Activated T-cell treated with anti-CD3 and anti-CD28 coated beads, Interleukin-2, amount 50 U/mL, for 48 hours (primary cell): ENCODE data around the gene UQCRC2.
"Not testable (repeated sequence)": the region's sequence is repeated elsewhere in the genome, so short reads cannot be mapped to it uniquely, and the experiment has no call there.

Experiments
- DNase-seq, 2 experiments: peaks; one replicate each; pipeline ENCODE4 v3.0.0-alpha.2; 2020

Gene UQCRC2

DNA sequence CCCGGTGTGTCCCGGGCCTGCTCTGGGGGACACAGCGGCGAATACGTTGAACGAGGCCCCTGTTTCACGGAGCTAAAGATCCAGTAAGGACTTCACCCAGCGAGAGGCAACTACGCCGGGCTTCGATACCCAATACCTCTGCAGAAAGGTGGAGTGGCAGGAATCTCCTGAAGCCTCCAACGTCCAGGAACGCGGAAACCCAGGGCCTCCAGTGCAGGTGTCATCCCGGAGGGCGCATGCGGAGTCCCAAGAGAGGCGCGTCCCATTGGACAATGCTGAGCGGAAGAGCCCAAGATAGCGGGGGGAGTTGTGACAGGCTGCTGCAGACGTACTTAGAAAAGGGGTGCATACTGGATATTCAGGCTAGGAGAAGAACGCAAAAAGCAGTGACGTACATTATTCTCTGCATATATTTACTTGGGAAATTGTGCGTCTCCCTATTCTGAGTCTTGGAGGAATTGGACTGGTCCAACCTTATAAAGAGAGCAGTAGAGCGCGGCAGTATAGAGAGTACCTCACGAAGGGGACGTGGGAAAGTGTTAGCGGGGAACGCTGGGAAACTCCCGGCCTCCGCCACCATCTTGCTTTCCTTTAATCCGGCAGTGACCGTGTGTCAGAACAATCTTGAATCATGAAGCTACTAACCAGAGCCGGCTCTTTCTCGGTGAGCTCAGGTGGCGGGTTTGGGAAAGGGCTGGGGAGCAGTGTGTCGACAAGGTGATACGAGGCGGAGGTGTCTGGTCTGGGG, at the start of gene UQCRC2:
TSS of gene UQCRC2 (plus strand) at position 569 of the 748 bp plus-strand sequence. CDS start at position 632, 63 bp downstream.
- DNase-seq = peak; percentile 90

DNA sequence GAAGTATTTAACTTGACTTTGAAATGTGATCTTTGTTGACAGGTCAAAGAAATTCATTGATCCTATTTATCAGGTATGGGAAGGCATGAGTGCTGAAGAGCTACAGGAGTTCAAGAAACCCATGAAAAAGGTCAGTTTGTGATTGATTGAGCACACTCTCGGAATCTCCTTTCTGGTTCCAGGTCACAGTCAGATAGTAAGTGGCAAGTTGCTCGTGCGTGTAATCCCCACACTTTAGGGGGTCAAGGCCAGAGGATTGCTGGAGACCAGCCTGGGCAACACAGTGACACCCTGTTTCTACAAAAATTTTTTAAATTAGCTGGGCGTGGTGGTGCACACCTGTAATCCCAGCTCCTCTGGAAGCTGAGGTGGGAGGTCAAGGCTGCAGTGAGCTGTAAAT, 20.5 kb upstream of the UQCRC2 start:
- not testable (repeated sequence) for DNase-seq

DNA sequence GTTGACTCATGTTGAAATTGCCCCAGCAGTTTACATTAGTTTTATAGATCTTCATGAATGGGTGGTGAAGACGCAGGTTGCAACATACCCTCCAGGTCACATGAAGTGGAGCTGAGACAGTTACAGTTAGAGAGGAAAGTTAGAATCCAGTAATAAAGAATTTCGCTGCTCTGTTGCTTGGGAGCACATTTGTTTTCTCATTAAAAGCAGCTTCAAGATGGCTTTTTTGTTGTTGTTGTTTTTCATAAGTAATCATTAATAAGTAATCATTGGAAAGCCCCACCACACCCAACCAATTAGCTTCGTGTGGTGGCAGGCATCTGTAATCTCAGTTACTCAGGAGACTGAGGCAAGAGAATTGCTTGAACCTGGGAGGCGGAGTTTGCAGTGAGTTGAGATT, 19.8 kb upstream of the UQCRC2 start:
- DNase-seq = not testable (repeated sequence)

DNA sequence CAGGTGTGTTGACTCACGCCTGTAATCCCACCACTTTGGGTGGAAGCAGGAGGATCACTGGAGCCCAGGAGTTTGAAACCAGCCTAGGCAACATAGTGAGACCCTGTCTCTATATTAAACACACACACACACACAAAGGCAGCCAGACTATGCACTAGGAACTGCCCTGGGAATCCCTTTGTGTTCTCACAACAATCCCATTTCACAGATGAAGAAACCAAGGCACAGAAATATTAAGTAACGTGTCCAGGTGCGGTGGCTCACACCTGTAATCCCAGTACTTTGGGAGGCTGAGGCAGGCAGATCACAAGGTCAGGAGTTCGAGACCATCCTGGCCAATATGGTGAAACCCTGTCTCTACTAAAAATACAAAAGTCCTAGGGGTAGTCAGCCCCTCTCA, 19.4 kb upstream of the UQCRC2 start:
- not testable (repeated sequence) for DNase-seq

DNA sequence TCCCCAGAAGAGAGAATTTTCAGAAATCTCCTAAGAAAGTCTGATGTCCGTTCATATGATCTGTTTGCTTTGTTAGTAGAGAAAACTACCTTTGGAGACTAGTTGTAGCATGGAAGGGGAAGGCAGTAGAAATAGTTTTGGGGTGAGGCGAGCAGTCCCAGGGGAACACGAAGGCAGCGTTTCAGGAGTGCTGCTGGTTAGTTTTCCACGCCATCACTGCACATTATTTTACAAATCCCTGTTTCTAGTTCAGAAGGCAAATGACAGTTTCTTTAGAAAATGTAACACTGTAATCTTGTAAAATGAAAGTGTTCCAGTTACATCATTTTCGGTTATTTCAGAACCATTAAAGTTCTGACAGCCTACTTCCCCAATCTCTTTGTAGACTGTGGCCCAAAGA, 16.9 kb upstream of the UQCRC2 start:
- DNase-seq = not testable (repeated sequence)

DNA sequence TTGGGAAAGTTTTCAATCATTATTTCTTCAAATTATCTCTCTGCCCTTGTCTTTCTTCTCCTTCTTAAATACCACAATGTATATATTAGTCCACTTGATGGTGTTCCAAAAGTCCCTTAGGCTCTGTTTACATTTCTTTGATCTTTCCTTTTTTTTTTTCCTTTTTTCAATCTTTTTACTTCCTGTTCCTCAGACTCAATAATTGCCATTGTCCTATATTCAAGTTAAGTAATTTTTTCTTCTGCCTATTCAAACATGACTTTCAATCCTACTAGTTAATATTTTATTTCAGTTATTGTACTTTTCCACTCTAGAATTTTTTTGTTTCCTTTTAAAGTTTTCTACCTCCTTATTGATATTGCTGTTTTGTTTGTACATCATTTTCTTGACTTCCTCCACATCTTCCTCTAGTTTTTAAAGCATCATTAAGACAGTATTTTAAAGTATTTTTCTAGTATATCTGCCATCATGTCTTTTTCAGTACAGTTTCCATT, 15.8 kb upstream of the UQCRC2 start:
- no peak for DNase-seq

DNA sequence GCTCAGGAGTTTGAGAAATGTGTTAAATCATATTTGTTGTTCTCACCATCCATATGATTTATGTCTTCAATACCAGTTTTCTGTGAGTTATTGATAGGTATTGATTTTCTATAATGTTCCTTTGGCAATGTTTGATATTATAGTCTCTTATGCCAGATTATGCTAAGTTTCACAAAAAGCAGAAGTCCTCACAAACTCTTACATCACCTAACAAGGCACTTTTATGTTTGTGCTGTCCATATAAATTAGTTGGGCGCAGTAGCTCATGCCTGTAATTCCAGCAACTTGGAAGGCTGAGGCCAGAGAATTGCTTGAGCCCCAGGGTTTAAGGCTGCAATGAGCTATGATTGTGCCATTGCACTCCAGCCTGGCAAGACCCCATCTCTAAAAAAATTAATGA, 12.6 kb upstream of the UQCRC2 start:
- no peak for DNase-seq

DNA sequence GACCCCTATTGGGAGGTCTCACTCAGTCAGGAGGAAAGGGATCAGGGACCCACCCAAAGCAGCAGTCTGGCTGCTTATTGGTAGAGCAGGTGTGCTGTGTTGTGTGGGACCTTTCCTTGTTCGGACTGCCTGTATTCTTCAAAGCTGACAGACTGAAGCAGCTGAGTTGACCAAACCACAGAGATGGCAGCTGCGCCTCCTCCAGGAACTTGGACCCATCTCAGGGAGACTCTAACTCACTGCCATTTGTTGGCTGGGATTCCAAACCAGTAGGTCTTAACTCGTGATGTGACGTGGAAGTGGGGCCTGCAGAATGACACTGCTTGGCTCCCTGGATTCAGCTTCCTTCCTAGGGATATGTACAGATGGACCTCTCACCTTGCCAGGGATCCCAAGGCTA, 9.6 kb upstream of the UQCRC2 start:
- no peak for DNase-seq

DNA sequence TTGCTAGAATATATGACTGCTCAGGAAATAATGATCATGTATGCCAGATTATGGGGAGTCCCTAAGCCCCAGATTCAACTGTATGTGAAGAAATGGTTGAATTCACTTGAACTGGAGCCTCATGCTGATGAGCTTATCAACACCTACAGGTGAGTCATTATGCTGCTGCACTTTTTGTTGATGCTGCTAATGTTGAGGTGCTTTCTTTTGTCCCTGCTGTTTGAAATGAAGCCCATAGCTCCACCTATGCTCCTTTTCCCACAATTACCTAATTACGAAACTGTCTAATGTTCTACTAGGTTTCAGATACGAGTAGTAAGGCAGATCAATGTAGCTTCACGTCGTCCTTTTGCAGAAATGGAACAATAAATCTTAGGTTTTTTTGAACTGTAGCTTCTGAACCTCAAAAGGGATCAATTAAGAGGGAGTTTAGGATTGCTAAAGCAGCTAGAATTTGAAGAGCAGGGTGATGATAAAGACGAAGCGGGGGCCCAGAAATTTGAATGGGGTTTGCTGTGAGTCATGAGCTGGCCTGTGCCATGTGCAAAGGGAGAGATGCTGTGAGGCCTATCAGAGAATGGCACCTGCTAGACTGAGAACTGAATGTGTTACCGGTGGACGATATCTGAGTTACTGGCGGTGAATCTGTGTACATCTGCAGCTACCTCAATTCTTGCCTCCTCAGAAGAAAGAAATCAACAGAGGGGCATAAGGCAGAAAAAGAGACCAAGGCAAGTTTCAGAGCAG, 6.1 kb upstream of the UQCRC2 start:
- peak in 1 of 2 experiments; percentile 35 for DNase-seq

DNA sequence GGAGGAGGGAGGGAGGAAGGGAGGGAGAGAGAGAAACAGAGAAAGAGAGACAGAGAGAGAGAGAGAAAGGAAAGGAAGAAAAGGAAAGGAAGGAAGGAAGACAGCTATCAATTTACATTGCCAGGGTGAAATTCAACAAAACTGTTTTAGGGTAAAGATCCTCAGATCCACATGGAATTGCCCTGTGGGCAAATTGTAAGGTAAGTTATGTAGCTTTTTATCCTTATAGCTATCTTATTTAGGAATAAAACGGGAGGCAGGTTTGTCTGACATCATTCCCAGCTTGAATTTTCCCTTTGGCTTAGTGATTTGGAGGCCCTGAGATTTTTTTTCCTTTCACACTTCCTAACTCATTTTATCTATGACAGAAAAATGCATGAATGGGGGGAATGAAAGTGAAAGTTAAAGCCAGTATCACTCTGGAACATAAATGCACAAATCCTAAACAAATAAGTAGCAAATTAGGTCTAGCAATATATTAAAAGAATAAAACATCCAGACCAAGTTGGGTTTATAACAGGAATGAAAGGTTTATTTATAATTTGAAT, 3.4 kb upstream of the UQCRC2 start:
- no peak for DNase-seq

DNA sequence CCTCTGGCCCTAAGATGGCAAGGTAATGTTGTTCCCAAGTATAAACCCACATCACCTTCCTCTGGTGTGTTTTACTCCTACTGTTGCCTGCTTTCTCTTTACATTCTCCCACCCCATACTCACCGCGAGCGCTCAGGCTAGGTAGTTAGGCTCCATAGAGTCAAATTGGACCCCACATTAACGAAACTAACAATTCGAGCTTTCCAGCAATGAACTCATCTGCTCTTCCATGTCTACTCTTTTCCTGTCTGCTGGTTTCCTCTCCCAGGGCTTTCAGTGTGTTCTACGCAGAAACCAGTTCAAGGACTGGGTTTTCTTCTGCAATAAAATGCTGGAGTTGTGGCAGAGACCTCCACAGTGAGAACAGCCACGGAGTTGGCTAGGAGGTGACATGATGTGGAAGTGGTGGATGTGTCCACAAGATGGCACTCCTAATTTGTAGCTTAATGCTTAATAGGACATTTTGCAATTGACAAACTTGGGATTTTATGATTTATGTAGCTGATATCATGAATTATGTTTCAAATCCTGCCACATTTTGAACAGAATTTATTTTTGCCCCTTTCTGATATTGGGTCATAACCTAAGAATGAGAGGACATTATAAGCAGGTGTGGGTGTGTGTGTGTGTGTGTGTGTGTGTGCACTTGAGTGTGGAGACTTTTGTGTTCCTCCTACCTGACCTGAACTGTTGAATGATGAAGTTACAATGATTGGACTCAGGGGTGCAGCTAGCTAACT, 2.2 kb upstream of the UQCRC2 start:
- DNase-seq = no peak

DNA sequence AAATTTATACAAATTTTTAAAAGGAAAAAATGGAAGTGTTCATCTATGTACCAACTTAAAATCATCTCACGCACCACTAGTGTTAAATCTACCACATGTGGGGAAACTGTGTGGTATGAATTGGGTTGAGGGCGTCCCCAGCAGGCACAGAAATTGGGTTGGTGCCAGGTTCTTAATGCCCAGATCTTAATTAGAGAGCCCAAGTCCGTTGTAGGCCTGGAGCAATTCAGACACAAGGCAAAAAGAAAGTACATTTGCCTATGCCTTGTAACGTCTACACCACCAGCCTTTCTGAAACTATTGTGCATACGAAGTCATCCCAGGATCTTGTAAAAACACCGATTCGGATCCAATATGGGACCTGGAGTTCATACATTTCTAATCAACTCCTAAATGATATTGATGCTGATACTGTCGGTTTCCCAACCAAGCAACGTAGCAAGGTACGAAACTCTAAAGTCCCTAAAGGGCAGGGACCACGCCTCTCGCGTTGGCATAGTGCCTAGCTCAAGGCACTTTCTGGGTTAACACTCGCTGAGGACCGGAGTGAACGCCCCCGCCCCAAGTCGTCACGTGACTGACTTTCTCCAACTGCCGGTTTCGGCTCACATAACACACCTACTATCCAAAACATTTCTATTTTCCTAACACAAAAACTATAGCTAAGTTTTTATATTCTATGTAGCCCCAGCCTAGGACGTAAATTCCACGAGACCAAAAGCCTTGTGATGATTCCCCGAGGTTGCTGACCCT, 945 bp upstream of the UQCRC2 start:
- peak; percentile 79 to 82 for DNase-seq

DNA sequence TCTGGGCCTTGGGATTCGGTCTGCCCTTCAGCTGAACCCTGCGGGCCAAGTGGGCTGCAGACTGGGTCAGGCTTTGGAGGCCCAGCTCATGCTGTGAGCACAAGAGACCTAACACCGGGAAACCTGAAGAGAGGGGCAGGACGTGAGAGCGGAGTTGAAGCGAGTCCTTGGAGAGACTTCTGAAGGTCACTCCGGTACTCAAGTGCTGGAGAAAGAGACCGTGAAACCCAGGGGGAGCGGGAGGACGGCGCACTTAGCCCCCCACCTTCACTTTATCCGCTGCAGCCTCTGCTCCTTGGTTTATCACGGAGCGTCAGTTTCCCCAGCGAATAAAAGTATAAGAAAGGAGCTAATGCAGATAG, 361 bp downstream of the UQCRC2 start:
- DNase-seq = no peak

DNA sequence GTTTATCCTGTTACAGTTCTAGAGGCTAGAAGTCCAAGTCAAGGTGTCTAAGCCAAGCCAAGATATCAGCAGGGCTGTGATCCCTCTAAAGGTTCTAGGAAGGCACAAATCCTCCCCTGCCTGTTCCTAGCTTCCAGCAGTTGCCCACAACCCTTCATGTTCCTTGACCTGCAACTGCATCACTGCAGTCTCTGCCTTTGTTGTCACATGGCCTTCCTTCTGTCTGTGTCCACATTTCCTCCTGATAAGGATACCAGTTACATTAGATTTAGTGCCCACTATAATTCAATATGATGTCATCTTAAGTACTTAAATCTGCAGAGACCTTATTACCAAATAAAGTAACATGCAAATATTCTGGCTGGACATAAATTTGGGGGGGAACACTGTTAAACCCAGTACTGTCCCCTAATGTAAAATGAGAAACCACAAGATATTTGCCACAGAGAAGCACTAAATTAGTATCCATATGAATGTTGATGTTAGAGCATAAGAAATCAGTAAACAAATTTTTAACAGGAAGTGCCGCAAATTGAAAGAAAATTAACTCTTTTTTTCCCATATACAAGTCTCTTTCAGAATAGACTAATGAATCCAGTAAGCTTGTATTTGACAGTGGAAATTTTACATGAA, 4.7 kb downstream of the UQCRC2 start:
- DNase-seq = no peak

DNA sequence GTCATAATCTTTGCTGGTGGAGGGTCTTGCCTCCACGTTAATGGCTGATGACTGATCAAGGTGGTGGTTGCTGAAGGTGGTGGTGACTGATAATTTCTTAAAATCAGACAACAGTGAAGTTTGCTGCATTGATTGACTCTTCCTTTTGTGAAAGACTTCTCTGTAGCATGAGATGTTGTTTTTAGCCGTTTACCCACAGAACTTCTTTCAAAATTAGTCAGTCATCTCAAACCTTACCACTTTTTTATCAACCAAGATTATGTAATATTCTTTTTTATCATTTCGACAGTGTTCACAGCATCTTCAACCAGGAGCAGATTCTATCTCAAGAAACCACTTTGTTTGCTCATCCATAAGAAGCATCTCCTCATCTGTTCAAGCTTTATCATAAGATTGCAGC, 5.9 kb downstream of the UQCRC2 start:
- no peak for DNase-seq

DNA sequence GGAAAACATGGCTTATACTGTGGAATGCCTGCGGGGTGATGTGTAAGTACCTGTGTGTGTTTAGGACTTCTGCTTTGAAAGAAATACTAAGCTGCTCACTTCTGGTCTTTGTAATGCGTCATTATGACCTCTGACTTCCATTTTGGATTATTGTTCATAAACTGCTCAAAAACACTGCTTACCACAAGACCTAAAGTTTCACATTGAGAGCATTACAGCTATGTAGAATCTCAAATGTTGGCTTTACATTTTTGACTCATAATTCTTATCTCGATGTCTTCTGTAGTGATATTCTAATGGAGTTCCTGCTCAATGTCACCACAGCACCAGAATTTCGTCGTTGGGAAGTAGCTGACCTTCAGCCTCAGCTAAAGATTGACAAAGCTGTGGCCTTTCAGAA, 9.3 kb downstream of the UQCRC2 start:
- DNase-seq = no peak

DNA sequence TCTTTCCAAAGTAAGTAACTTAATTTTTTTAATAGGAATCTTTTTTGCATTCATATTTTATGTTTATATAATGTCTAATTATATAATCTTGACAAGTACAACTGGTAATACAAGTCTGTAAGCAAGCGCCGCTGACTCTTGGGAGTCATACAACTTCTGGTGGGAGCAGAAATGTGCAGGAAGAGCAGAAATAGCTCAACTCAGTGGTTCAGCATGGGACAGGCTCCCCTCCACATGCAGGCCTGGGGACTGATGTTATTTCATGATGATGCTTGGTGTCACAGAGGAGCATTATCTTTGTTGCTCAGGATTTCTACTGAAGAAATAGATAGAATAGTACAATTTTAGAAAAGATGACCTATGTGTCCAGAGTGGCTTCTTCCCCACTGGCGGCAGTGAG, 10.7 kb downstream of the UQCRC2 start:
- no peak for DNase-seq

DNA sequence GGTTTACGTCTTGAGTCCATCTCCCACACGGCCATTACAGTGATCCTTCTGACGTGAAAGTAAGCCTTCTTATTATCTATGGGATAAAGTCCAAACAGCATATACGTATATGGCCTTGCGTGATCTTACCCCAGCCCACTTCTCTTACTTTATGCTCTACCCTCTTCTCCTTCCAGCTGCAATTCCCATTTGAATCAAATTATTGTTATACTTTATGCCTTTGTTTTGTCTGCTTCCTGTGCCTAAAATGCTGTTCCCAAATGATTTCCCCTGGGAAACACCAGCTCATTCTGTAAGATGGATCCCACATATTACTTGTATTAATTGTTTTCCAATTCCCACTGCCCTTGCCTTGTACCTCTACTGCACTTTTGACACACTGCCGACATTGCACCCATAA, 11.2 kb downstream of the UQCRC2 start:
- no peak for DNase-seq

DNA sequence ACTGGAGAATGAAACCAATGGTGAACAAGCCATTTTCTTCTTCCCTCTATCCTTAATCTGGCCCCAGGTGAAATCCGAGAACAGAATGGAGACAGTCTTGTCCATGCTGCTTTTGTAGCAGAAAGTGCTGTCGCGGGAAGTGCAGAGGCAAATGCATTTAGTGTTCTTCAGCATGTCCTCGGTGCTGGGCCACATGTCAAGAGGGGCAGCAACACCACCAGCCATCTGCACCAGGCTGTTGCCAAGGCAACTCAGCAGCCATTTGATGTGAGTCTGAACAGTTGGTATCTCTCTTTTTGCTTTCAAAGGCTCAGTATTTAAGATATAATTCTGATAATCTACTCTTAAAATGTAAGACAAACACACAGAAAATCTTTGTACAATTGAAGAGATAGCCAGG, 18.7 kb downstream of the UQCRC2 start:
- no peak for DNase-seq

DNA sequence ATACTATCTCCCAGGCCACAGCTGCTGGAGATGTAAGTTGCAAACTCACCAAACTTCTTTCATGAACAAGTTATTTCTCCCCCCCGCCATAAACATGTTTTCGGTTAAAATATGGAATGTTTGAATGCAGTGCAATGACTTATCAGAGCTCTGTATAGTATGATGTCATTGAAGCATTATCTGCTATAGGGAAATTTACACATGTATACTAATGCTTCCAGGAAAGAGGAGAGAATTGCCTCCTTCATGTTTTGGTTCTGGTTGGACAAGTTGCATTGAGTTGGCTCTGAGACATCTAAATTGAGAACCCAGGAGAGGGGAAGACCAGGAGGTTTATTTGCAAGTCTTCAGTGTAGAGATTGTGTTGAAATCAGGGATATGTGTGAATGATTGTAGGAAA, 20.8 kb downstream of the UQCRC2 start:
- no peak for DNase-seq

DNA sequence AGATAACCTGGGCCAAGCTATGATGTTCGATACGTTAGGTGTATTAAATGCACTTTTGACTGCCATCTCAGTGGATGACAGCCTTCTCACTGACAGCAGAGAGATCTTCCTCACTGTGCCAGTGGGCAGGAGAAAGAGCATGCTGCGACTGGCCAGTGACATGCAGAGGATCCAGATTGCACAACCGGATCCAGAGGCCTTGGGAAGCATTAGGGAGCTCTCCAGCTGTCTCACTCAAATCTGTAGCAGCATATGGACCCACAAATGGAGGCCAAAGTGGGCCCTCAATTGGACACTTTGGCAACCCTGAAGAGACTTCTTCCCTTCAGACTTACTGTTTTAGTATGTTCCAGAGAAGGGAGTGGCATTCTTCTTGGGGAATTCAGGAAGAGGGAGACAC, 26.9 kb downstream of the UQCRC2 start:
- no peak for DNase-seq

DNA sequence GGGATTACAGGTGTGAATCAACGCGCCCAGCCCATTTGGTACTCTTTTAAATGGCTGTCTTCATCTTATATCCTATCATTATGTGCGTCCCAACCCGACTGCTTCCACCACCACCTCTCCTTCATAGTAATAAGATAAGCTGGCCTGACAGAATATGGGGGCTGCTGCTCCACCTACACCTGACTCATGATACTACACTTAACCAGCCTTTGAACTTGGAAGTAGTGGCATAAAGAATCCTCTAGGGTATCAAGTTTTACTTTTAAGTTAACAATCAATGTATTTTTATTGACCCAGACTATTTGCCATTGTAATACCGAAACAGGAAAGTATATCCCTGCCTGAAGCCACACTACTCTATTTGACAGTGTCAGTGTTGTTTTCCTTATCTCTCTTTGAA, 28.9 kb downstream of the UQCRC2 start:
- no peak for DNase-seq
